NCI-H1092 treated with DMSO at 0.1 percent for 48 hours (cell line): Measurements from ENCODE around the gene PIAS4.
"Not testable (repeated sequence)": the region's sequence is repeated elsewhere in the genome, so short reads cannot be mapped to it uniquely, and the experiment has no call there.

ENCODE experiments used
- DNase-seq: peaks from one replicate; lab custom pipeline; 2025; lab: John Stamatoyannopoulos, UW

PIAS4 gene

DNA sequence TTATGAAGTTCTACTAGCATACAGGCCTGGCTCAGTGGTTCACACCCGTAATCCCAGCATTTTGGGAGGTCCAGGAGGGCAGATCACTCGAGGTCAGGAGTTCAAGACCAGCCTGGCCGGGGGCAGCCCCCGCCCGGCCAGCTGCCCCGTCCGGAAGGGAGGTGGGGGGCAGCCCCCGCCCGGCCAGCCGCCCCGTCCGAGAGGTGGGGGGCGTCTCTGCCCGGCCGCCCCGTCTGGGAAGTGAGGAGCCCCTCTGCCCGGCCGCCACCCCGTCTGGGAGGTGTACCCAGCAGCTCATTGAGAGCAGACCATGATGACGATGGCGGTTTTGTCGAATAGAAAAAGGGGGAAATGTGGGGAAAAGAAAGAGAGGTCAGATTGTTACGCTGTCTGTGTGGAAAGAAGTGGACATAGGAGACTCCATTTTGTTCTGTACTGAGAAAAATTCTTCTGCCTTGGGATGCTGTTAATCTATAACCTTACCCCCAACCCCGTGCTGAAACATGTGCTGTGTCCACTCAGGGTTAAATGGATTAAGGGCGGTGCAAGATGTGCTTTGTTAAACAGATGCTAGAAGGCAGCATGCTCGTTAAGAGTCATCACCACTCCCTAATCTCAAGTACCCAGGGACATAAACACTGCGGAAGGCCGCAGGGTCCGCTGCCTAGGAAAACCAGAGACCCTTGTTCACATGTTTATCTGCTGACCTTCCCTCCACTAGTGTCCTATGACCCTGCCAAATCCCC lies 8.7 kb upstream of the PIAS4 start:
- not testable (repeated sequence) for DNase-seq

DNA sequence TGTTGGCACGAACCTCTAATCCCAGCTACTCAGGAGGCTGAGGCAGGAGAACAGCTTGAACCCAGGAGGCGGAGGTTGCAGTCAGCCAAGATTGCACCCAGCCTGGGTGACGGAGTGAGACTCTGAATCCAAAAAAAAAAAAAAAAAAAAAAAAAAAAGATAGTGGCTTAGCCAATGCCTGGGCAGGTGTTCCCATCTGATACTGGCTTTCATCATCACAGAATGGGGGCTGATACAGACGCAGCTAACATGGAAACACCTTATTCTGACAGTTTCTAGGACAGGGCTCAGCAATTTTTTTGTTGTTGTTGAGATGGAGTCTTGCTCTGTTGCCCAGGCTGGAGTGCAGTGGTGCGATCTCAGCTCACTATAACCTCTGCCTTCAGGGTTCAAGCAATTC lies 6.7 kb upstream of the PIAS4 start:
- not testable (repeated sequence) for DNase-seq

DNA sequence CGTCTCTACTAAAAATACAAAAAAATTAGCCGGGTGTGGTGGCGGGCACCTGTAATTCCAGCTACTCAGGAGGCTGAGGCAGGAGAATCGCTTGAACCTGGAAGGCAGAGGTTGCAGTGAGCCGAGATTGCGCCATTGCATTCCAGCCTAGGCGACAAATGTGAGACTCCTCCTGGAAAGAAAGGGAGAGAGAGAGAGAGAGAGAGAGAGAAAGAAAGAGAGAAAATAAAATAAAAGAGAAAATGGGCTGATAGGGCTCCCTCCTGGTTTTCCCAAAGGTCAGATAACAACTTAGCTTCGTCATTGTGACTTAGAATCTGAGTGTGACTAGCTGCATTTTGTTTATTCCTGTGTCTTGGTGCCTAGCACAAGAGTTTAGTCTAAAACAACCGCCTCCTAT lies 2.1 kb upstream of the PIAS4 start:
- DNase-seq: not testable (repeated sequence)

DNA sequence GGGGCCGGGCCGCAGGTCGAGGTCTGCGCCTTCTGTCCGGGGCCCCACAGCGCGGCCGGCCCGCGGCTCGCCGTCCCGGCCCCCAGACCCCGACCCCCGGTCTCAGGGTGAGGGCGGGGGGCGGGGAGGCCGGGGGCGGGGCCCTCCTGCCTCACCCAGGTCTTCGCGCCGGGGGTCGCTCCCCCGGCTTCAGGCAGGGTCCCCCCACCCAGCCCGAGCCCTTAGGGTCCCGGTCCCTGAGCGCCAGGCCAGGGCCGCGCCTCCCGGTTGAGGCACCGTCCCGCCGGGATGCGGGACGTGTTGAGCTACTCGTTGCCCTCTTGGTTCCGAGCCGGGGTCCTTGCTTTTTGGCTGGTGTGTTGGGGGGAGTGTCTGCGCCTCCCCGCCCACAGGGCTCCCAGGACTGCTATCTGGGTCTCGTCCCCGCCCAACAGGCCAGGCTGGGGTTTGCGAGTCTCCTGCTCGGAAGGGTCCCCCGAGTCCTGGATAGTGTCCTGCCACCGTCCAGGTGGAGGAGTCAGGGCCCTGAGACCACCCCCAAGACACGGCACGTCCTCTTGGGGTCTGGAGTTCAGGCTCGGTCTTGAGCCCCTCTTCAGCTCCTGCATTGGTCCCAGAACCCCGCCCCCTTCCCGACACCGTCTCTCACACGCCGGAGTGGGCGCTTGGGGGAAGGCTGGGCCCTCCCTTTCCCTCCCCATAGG lies 452 bp downstream of the PIAS4 start:
- peak; percentile 1 for DNase-seq

DNA sequence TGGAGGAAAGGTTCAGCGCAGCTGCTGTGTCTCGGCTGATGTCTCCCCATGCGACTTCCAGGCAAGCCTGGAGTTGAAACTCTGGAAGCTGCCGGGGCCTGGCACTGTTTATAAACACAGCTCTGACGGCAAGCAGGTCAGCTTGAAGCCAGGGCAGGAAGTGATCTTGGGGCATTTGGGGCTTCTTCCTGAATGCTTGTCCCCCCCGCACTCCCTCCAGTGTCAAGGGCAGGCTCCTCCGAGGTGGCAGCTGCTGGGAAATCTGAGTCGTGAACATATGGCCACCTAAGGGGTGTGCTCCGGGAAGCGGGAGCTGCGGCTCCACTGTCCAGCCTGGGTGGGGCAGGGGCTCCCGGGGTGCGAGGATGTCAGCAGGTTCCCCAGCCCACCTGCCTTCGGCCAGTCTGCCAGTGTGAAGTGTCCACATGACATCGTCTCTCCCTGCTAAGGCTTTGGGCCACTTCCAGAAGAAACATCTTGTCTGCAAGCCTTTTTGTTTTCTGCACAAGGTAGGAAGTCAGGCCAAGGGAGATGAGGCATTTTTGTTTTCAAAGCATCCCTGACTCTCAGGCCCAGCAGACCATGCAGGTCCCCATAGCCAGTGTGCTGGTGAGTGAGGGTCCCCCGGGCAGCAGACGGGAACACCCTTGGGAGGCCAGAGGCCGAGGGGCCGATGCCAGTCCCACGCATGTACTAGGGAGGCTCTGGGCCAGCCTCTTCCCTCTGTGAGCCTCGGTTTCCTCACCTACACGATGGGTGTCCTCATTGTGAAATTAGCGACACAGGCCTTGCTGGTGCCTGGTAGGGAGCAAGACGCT lies 2.7 kb downstream of the PIAS4 start:
- DNase-seq: no peak

DNA sequence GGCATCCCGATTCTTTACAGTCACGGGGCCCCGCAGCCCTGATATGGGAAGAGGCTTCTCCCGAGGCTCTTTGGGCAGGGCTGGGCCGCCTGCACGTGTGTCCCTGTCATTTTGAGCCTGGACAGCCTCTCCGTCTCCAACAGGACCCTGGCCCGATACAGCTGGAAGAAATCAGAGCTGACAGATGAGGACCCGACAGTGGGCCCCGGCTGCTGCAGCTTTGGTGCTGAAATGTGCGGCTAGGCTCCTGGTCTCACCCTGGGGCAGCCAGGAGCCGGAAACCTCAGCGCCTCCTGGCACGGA lies 3.2 kb downstream of the PIAS4 start:
- no peak for DNase-seq

DNA sequence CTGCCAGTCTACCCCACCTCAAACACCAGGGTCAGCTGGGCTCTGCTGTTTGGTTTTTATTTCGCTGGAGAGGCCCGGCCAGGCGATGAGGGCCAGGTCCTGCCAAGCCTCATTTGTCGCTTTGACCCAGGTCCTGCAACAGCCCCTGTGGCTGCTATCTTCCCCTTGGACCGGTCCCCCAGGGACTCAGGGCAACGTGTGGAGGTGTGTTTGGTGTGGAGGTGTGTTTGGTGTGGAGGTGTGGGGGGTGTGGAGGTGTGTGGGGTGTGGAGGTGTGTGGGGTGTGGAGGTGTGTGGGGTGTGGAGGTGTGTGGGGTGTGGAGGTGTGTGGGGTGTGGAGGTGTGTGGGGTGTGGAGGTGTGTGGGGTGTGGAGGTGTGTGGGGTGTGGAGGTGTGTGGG lies 3.9 kb downstream of the PIAS4 start:
- not testable (repeated sequence) for DNase-seq

DNA sequence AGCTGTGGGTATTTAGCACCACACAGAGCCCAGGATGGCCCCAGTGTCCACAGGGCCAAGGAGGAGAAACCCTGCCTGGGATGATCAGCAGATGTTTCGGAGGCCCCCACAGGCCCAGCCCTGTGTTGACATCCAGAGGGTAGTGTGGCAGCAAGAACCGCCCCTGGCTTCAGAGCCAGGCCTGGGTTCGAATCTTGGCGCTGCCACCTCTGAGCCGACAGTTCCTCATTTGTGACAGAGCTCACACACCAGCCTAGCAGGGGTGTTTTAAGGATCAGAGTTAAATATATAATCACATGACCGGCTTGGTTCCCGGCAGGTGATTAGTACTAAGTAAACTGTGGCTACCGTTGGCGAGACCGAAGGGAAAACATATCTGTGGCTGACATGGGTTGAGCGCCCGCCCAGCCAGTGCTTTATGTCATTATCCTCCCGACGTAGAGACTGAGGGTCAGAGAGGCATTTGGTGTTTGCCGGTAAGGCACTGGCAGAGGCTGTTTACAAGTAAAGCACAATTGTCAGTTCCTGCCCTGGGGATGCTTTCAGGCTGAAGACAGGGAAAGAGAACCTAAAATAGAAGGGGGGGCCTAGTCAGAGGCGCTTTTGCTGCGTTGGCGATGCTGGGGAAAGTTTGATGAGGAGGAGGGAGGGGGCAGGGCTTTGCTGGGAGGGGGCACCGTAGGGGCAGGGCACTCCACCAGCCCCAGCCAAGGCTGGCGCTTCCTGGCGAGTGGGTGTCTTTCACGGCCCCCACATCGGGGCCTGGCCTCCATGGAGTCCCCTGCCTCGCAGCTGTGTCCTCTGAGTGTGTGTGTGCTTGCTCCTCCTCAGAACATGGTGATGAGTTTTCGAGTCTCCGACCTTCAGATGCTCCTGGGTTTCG lies 4.8 kb downstream of the PIAS4 start:
- peak; percentile 3 for DNase-seq

DNA sequence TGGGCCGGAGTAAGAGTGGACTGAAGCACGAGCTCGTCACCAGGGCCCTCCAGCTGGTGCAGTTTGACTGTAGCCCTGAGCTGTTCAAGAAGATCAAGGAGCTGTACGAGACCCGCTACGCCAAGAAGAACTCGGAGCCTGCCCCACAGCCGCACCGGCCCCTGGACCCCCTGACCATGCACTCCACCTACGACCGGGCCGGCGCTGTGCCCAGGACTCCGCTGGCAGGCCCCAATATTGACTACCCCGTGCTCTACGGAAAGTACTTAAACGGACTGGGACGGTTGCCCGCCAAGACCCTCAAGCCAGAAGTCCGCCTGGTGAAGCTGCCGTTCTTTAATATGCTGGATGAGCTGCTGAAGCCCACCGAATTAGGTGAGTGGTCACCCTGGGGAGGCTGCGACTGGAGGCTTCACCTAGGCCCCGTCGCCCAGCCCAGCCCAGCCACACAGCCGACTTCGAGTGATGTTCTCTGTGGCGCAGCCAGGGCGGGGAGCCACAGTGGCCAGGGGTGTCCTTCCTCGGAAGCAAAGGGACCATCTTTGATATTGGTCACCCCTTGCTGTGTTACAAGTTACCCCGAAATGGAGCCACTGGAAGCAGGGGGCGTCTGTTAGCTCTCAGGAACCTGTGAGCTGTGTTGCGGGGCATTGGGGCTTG lies 5.6 kb downstream of the PIAS4 start:
- DNase-seq: no peak

DNA sequence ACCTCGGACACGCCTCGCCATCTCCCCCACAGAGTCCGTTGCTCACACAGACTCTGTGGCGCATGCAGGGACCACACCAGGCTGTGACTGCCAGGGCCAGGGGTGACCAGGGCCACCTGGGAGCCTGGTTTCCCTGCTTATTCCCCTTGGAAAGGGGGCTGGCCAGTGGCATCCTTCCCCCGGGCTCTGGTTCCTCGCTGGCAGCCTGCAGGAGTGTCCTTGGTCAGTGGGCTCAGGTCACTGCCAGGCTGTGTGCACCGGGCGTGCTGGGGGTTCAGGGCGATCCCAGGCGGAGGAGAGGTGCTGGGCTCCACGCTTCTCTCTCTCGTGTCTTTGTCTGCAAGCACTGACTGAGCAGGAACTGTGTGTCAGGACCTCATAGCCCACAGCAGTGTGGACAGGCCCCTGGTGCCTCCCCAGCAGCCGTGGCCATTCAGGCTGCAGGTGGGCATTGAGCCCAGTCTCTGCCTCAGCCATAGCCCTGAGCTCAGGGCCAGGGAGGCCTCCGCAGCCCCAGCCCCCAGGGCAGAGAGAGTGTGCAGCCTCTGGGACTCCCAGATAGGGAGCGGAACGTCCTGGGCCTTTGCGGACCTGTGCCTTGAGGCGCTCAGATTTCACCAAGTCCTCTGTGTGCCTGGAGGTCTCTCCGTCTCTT lies 6.5 kb downstream of the PIAS4 start:
- no peak for DNase-seq

DNA sequence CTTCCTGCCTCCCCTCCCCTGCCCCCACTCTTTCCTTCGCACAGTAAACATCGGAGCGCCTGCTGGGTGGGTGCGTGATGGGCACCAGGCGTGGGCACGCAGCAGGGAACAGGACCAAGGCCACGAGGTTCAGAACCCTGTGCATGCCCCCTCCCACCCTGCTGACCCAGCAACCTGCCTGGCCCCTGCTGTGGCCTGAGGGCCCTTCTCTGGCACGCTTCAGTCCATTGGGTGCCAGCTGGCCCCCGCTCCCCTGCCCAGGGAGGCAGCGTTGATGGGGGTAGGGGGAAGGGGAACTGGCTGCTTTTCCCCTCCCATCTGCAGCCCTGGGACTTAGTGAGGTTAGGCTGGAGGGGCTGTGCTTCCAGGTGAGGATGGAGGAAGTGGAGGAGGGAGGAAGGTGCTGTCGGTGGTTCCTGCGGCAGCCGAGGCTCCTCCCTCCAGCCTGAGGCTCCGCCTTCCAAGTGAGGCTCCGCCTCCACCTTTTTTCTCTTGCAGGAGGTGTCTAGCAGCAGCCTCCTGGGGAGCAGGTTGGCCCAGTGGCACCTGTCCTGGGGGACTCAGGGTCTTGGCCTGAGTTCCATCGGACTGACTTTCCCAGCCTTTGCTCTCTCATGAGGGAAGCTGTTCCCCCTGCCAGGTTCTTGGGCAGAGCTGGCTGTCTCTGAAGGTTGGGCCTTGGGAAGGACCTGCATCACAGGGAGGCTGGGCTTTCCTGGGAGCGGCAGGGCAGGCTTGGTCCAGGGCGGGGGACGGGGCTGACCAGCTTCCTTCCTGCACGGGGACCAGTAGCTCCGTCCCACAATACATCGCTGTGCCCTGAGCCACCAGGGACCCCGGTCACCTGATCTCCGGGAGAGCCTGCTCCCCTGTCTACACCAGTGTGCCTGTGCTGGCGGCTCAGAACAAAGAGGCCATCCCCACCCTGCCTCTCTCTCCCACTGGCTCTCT lies 7.3 kb downstream of the PIAS4 start:
- DNase-seq: no peak

DNA sequence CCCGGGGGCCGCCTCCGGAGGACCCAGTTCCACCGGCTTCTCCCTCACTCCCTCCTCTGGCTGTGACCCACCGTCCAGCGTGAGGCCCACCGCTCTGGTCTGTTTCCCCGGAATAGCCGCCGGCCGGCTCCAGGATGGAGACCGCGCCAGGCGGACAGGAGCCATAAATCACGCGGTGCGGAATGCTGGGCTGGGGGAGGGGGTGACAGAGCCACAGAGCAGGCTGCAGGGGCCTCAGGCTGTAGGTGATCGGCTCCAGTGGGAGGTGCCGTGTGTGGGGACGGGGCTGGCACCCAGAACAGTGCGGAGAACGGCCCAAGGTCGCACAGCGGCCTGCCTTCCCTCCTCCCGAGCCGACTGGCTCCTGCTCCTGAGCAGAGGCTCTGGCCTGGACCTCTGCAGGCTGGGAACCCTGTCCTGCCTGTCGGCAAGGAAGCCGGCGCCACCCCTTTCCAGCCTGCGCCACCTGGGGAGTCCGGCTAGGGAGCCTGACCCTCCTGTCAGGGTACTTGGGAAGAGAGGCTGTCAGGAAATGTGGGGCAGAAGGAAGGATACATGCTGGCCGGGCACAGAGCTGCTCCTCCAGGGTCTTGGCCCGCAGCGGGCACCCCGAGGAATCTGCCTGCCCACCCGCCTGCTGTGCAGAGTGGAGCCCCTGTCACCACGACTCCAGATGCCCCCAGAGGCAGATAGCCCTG lies 8.3 kb downstream of the PIAS4 start:
- no peak for DNase-seq

DNA sequence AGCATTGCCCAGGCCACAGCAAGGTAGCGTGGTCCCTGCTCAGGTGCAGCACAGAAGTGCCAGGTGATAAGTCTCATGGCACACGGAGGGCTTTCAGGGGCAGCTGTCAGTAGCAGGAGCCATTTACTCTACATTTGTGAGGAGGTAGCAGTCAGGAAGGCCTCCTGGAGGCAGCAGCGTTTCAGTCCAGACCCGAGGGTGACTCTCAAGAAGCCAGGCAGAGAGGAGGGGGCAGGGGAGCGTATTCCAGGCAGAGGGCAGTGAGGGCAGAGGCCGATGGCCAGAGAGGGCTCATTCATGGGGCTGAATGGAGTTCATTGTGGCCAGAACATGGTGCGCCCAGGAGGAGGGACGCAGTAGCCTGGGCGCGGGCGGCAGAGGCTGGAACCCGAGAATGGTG lies 8.9 kb downstream of the PIAS4 start:
- no peak for DNase-seq

DNA sequence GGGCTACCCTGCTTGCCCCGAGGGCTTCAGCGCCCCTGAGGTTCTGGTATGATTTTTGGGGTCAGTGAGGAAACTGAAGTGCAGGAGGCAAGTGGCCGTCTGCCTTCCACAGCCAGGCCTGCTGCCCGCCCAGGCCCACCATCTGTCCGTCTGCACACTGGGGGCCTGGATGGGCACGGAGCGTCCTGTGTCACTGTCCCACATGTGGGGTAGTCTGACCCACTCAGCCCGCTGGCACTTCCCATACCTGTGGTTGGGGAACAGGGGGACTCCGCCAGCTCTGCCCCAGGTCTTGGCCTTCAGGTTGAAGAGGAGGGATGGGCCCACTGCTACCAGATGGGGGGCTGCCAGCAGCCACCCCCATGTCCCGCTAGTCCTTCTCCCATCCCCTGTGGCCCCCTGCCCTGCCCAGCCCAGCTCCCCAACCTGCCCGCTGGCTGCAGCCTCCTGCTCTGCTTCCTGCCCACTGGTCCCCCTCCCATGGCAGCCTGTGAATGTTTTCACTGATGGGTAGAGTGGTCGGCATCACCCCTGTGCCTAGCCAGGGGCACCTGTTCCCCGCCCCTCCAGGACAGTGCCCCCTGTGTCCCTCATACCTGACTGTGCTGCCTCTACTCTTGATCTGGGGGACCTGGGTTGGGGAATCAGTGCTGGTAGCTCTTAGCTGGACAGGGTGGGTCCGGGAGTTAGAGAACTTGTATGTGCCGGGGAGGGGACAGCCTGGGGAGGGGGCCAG lies 9.5 kb downstream of the PIAS4 start:
- no peak for DNase-seq

DNA sequence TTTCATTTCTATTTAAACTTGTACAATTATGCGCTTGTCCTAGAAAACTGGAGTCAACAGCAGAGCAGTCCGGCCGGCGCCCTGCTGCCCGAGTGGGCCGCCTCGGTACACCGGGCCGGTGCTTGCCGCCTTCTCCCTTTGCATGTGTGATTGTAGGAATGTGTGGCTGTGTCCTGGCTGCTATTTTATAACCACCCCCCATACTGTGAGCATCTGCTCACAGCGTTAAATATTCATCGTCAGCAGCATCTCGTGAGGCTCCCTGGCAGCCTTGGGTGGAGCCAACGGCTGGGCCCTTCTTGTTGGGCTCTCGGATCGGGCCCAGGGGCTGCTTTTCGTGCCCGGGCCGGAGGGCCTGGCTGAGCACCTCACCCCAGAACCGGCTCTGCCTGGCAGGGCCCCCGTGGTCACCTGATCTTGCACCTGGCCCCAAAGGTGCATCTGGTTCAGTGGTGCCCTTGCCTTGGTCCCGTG lies 10.6 kb downstream of the PIAS4 start:
- no peak for DNase-seq

DNA sequence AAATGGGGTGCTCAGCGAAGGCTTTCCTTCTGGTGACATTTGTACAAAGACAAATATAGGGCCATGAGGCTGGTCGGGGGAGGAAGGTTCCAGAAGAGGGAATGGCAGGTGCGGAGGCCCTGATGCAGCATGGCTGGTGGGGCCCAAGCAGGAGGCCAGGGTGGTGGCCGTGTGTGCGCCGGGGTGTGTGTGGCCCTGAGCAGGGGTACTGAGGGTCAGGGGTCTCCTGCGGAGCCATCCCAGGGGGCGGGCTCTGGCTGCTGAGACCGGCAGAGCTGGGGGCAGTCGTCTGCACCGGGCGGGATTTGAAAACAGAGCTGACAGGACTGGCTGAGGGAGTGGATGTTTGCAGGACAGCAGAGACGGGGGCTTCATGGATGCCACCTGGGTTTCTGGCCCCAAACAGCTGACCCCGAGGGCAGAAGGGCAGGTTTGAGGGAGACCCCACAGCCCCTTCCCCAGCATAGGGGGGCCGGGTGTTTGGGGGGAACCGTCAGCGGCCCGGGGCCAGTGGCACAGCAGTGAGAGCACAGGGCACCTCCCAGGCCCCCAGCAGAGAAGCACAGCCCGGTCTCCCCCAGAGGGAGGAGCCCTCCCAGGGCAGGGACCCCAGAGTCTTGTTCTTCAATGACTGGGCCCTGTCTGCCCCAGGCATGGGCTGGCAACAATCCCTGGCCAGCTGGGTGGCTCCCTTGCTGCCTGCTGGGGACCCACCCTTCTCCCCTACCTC lies 11.4 kb downstream of the PIAS4 start:
- no peak for DNase-seq

DNA sequence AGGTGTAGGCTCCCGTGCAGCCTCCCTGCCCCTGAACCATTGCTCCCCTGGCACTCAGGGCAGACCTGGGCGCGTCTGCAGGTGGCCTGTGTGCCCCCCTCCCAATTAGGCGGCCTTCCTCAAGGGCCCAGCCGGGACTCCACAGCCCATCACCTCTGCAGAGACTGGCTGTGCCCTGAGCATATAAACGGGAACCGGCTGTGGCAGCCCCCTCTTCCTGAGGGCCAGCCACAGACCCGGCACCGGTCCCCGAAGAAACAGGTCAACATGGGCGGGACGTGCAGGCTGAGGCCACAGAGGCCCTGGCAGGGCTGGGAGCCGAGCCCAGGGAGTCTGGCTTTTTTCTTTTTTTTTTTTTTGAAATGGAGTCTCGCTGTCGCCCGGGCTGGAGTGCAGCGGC lies 12.0 kb downstream of the PIAS4 start:
- DNase-seq: no peak
